Caki2 (cell line): ENCODE data around the gene TTC17. TPM values are rescaled to one million over a fixed set of nuclear protein-coding genes. Genes with fewer than 3 reads are reported as not detected.
"Not testable (repeated sequence)": the region's sequence is repeated elsewhere in the genome, so short reads cannot be mapped to it uniquely, and the experiment has no call there.

Experiments used
- DNase-seq: peaks from one replicate; pipeline ENCODE4 v3.0.0-alpha.2; 2015; ENCODE audit warnings: low read depth
- in situ Hi-C: cut with HindIII; loops from 2 replicates; pipeline ENCODE4 v1.10.0; 2016; ENCODE audit warnings: low sequenced_read_pairs, low pct_unique_long_range_greater_than_20kb, mixed read lengths
- total RNA-seq: library from RNA; depleted of rRNA; stranded (reverse); fragments of >200 nt; shearing (Covaris generic); gene quantifications from 2 replicates; pipeline ENCODE4 v1.2.3, GENCODE V29; 2014; ENCODE audit warnings: low replicate concordance; rRNA removed

TTC17 gene, protein sequence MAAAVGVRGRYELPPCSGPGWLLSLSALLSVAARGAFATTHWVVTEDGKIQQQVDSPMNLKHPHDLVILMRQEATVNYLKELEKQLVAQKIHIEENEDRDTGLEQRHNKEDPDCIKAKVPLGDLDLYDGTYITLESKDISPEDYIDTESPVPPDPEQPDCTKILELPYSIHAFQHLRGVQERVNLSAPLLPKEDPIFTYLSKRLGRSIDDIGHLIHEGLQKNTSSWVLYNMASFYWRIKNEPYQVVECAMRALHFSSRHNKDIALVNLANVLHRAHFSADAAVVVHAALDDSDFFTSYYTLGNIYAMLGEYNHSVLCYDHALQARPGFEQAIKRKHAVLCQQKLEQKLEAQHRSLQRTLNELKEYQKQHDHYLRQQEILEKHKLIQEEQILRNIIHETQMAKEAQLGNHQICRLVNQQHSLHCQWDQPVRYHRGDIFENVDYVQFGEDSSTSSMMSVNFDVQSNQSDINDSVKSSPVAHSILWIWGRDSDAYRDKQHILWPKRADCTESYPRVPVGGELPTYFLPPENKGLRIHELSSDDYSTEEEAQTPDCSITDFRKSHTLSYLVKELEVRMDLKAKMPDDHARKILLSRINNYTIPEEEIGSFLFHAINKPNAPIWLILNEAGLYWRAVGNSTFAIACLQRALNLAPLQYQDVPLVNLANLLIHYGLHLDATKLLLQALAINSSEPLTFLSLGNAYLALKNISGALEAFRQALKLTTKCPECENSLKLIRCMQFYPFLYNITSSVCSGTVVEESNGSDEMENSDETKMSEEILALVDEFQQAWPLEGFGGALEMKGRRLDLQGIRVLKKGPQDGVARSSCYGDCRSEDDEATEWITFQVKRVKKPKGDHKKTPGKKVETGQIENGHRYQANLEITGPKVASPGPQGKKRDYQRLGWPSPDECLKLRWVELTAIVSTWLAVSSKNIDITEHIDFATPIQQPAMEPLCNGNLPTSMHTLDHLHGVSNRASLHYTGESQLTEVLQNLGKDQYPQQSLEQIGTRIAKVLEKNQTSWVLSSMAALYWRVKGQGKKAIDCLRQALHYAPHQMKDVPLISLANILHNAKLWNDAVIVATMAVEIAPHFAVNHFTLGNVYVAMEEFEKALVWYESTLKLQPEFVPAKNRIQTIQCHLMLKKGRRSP
- 23.2 and 43.4 TPM in 2 replicates for total RNA-seq

- in situ Hi-C loops, result no loop called here
- peak; percentile 81 for DNase-seq
Observed at GRCh38 chr11:43358801-43359421, at the start of gene TTC17. Gene TTC17, plus strand, starts transcription at chr11:43358920. Its CDS starts 35 bp downstream, at chr11:43358955.

DNA sequence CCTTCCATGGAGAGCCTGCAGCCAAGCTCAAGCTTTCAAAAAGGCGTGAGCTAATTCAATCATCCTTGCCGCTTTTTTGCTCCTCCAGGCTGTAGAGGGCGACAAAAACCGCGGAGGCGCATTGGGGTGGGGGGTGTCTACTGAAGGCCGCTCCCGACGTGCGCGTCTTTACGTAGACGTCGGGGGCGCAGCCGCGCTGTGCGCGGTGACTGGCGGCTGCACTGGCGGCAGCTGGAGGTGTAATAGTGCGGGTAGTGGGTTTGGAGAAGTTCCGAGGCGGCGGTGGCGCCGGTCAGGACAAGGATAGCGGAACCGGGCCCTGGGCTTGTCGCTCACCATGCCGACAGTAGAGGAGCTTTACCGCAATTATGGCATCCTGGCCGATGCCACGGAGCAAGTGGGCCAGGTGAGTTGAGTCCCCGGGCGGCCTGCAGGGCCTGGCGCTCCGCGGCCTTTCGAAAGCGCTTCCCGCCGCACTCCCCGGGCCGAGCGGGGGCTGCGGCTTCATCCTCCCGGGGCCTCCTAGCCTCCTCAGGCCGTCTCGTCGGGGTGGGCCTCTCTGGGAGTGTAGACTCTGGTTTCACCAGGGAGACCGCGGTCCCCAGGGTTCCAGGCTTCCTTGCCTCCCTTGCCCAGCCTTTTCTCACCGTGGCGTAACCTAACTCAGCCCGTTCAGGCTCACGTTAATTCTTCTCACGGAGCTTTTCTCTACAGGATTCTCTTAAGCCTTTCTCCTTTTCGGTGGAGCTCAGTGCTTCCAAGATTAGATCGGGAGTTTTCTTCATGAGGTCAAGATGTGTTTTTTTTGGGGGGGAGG, 46.7 kb upstream of the TTC17 start, which contains the start of gene API5:
Gene API5, plus strand, starts transcription at position 206 of the 817 bp plus-strand sequence. Its CDS starts 132 bp downstream, at position 338.
- in situ Hi-C loops, result no loop called here

DNA sequence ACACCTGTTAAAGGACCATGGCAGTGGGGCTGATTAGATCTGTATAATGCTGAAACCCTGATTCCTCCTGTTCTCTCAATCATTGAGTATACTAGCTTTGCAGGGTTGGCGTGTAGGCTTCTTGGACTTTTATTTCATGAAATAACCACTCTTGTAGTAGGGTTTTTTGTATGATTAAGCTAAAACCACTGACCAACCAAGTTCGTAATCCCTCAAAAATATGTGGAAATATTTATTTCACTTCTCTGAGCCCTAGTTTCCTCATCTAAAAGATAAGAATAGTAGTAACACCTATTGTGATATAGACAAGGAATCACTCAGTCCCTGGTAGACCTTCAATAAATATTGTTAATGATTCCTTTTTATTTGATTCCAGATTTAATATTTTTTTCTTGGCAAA, 42.8 kb upstream of the TTC17 start:
- DNase-seq, result no peak
- in situ Hi-C loops, result no loop called here

More for the DNA sequence above, 46.7 kb upstream of the TTC17 start, which contains the start of gene API5:
- DNase-seq, result peak; percentile 88

DNA sequence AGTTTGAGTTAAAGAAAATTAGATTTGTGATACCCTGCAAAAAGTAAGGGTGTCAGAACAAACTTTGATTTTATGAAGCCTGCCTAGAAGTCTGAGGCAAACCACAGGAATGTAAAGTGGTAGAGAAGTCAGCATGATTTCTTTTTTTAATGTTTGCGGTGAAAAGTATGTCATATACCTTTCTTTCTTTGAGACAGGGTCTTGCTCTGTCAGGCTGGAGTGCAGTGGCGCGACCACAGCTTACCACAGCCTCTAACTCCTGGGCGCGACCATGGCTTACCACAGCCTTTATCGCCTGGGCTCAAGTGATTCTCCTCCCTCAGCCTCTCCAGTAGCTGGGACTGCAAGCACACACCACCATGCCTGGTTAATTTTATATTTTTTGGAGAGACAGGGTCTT, 42.3 kb upstream of the TTC17 start:
- in situ Hi-C loops, result no loop called here

DNA sequence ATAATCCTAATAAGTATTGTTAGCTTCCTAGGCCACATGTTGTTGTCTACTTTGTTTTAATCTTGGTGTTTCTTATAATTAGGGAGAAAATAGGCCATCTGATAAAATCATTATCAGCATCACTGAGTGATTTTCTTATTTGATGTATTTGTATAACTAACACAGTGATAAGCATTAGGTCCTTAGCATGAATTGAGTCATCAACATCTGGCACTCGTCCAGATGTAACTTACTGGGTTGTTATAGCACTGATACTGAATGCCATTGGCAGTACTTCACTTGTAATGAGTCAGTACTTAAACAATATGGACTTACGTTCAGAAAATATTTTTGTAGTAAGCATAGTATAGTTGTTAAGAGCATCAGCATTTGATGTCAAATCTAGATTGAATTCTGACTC, 30.7 kb upstream of the TTC17 start:
- in situ Hi-C loops, result no loop called here
- DNase-seq, result peak; percentile 10

More for the DNA sequence above, 42.3 kb upstream of the TTC17 start:
- DNase-seq, result peak; percentile 10

DNA sequence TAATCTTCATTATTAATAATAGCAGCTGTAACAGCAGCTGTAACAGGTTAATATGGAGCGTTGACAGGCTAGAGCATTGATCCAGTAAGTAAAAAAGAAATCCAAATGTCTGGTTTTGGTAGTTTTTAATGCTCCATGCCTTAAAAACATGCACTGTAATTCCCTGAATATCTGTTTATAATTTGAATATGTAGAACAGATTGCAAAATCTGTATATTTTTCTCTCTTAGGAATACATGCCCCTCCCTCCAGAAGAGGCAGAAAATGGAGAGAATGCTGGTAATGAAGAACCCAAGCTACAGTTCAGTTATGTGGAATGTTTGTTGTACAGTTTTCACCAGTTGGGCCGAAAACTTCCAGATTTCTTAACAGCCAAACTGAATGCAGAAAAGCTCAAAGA, 30.2 kb upstream of the TTC17 start:
- DNase-seq, result no peak
- in situ Hi-C loops, result no loop called here

GRCh38 chr11:43341159-43341558, 17.6 kb upstream of the TTC17 start:
- DNase-seq, result no peak
- in situ Hi-C loops, result no loop called here

GRCh38 chr11:43351426-43351825, 7.3 kb upstream of the TTC17 start:
- in situ Hi-C loops, DNase-seq: not testable (repeated sequence)

- DNase-seq, result no peak
- in situ Hi-C loops, result no loop called here
Observed at GRCh38 chr11:43354311-43354710, 4.4 kb upstream of the TTC17 start.

- in situ Hi-C loops, result no loop called here
- DNase-seq, result no peak
Observed at GRCh38 chr11:43356336-43356735, 2.4 kb upstream of the TTC17 start.

- in situ Hi-C loops, result no loop called here
- no peak for DNase-seq
Observed at GRCh38 chr11:43358279-43358800, 380 bp upstream of the TTC17 start.

GRCh38 chr11:43359422-43359818, 700 bp downstream of the TTC17 start:
- in situ Hi-C loops, result no loop called here
- DNase-seq, result peak; percentile 40

- no peak for DNase-seq
- in situ Hi-C loops, result no loop called here
Observed at GRCh38 chr11:43360361-43361032, 1.8 kb downstream of the TTC17 start.

DNA sequence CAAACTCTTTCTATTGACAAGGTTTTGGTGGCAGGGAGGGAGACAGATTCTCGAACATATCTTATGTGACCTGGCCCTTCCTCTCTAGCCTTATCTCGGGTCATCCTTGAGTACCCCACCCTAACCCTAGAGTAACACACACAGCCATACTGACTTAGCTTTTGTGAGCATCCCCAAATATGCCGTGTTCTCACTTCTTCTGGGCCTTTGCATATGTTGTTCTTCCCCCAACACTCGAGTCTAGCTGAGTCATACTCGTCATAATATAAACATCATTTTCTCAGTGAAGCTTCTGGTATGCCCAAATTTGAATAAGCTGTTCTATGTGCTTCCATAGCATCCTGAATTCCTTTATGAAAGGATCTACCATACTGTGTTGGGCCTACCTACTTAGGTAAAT, 8.0 kb downstream of the TTC17 start:
- in situ Hi-C loops, result no loop called here
- DNase-seq, result peak; percentile 6

DNA sequence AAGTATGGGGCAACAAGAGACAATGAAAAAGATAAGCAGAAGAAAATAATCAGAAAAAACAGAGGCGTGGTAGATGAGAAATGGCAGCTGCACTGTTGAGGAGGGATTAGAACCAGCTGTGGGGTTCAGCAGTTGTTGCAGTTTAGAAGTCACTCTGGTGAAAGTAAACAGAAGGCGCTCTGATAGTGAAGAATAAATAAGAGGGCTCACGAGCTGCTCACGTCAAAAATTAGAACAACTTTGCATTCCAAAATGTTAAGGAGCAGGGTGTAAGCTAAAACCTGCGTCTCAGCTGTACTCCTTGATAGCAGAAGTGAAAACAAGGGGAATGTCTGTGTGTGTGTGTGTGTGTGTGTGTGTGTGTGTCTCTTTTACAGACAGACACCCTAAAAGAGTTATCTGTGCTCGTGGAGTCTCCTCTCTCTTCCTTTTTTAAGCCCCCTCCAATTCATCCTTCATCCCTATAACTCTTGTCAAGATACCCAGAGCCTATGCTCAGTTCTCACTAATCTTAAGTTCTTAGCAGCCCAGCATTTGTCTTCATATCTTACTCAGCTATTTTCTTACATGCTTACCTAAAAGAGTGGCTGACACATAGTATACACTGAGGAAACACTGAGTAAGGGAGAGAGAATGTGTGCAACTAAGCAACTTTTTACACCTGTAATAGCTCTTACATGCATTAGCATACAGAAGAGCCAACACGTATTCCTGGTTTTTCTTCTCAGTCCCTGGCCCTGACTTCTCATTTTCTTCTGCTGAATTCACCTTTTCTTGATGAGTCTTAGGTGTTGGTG, 8.9 kb downstream of the TTC17 start:
- DNase-seq, result no peak
- in situ Hi-C loops, result no loop called here

DNA sequence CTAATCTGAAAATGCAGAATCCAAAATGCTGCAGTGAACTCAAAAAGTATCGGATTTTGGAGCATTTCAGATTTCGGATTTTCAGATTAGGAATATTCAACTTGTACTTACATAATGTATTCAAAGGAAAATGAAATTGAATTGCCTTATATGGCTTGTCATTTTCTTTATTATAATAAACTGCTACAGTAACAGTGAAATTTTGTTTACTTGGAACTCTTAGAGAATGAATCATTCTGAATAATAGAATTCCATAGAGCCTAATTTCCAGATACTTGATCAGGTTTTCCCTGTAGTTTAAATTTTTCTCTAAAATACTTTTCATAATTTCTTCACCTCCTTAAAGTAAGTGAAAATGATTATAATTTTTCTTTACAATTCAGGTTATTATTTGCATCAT, 17.3 kb downstream of the TTC17 start:
- DNase-seq, result no peak
- in situ Hi-C loops, result no loop called here
